Omental fat pad (tissue), 4 donors: ENCODE data around the gene DVL1. TPM values are rescaled to one million over a fixed set of nuclear protein-coding genes. Genes with fewer than 3 reads are reported as not detected.

ENCODE experiments used
- ATAC-seq: fragments of 150-250 bp; one replicate; pipeline ENCODE4 v1.9.1; 2016; ENCODE audit warnings: mild to moderate bottlenecking, moderate library complexity; ENCODE audit not compliant: low FRiP score
- DNase-seq: peaks from one replicate; pipeline ENCODE4 v3.0.0-alpha.2; 2019; ENCODE audit warnings: low spot score
- total RNA-seq, 4 donors: library from RNA; depleted of rRNA; stranded (reverse); fragments of >200 nt; gene quantifications; one replicate each; pipeline ENCODE4 v1.1.0, GENCODE V29; 2016
- TF ChIP-seq, protein P1 (sequence below), 3 donors: fragments of 450-650 bp; IDR thresholded peaks; one replicate each; pipeline ENCODE4 v1.5.1; 2016 to 2017; ENCODE audit warnings: antibody characterized with exemption in 3 of 3, mild to moderate bottlenecking in 3 of 3, moderate library complexity in 2 of 3

DVL1 gene
- total RNA-seq, 4 donors from 2014 or later, result 56.6 to 65.0 (median 61.8) TPM

DNA sequence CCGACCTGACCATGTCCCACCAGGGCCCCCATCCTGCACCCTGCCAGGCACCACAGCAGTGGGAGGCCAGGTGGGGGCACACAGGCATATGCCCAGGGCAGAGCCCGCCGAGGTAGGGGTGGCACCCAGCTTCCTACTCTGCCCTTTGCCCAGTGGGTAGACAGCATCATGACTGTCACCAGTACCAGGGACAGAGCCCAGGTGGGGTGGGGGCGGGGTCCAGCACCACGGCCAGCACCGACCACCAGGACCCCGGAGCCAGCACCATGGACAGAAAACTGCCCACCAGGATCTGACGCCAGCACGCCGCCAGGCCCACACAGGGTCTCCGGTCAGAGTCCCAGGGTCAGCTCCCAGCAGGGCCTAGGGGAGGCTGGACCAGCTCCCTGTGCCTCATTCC is 14.4 kb downstream of the DVL1 start:
- no peak for DNase-seq
- no peak for ATAC-seq
- TF ChIP-seq, protein P1, sequence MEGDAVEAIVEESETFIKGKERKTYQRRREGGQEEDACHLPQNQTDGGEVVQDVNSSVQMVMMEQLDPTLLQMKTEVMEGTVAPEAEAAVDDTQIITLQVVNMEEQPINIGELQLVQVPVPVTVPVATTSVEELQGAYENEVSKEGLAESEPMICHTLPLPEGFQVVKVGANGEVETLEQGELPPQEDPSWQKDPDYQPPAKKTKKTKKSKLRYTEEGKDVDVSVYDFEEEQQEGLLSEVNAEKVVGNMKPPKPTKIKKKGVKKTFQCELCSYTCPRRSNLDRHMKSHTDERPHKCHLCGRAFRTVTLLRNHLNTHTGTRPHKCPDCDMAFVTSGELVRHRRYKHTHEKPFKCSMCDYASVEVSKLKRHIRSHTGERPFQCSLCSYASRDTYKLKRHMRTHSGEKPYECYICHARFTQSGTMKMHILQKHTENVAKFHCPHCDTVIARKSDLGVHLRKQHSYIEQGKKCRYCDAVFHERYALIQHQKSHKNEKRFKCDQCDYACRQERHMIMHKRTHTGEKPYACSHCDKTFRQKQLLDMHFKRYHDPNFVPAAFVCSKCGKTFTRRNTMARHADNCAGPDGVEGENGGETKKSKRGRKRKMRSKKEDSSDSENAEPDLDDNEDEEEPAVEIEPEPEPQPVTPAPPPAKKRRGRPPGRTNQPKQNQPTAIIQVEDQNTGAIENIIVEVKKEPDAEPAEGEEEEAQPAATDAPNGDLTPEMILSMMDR (IDR thresholded peaks at IDR 0.05), result no peak

DNA sequence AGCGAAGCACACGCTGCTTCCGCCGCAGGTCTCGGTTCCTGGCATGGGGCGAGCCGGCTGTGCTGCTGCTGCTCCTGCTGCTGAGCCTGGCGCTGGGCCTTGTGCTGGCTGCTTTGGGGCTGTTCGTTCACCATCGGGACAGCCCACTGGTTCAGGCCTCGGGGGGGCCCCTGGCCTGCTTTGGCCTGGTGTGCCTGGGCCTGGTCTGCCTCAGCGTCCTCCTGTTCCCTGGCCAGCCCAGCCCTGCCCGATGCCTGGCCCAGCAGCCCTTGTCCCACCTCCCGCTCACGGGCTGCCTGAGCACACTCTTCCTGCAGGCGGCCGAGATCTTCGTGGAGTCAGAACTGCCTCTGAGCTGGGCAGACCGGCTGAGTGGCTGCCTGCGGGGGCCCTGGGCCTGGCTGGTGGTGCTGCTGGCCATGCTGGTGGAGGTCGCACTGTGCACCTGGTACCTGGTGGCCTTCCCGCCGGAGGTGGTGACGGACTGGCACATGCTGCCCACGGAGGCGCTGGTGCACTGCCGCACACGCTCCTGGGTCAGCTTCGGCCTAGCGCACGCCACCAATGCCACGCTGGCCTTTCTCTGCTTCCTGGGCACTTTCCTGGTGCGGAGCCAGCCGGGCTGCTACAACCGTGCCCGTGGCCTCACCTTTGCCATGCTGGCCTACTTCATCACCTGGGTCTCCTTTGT is 15.5 kb downstream of the DVL1 start:
- DNase-seq (no peak), ATAC-seq (no peak)
- TF ChIP-seq, protein P1 (IDR thresholded peaks at IDR 0.05), result no peak

DNA sequence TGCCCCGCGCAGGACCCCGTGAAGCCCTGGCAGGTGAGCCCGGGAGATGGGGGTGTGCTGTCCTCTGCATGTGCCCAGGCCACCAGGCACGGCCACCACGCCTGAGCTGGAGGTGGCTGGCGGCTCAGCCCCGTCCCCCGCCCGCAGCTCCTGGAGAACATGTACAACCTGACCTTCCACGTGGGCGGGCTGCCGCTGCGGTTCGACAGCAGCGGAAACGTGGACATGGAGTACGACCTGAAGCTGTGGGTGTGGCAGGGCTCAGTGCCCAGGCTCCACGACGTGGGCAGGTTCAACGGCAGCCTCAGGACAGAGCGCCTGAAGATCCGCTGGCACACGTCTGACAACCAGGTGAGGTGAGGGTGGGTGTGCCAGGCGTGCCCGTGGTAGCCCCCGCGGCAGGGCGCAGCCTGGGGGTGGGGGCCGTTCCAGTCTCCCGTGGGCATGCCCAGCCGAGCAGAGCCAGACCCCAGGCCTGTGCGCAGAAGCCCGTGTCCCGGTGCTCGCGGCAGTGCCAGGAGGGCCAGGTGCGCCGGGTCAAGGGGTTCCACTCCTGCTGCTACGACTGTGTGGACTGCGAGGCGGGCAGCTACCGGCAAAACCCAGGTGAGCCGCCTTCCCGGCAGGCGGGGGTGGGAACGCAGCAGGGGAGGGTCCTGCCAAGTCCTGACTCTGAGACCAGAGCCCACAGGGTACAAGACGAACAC is 16.3 kb downstream of the DVL1 start:
- DNase-seq (no peak), ATAC-seq (no peak)
- TF ChIP-seq, protein P1 (IDR thresholded peaks at IDR 0.05), result no peak

DNA sequence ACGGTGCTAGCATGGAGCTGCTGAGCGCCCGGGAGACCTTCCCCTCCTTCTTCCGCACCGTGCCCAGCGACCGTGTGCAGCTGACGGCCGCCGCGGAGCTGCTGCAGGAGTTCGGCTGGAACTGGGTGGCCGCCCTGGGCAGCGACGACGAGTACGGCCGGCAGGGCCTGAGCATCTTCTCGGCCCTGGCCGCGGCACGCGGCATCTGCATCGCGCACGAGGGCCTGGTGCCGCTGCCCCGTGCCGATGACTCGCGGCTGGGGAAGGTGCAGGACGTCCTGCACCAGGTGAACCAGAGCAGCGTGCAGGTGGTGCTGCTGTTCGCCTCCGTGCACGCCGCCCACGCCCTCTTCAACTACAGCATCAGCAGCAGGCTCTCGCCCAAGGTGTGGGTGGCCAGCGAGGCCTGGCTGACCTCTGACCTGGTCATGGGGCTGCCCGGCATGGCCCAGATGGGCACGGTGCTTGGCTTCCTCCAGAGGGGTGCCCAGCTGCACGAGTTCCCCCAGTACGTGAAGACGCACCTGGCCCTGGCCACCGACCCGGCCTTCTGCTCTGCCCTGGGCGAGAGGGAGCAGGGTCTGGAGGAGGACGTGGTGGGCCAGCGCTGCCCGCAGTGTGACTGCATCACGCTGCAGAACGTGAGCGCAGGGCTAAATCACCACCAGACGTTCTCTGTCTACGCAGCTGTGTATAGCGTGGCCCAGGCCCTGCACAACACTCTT is 17.0 kb downstream of the DVL1 start:
- no peak for DNase-seq
- TF ChIP-seq, protein P1 (IDR thresholded peaks at IDR 0.05), result no peak
- no peak for ATAC-seq

DNA sequence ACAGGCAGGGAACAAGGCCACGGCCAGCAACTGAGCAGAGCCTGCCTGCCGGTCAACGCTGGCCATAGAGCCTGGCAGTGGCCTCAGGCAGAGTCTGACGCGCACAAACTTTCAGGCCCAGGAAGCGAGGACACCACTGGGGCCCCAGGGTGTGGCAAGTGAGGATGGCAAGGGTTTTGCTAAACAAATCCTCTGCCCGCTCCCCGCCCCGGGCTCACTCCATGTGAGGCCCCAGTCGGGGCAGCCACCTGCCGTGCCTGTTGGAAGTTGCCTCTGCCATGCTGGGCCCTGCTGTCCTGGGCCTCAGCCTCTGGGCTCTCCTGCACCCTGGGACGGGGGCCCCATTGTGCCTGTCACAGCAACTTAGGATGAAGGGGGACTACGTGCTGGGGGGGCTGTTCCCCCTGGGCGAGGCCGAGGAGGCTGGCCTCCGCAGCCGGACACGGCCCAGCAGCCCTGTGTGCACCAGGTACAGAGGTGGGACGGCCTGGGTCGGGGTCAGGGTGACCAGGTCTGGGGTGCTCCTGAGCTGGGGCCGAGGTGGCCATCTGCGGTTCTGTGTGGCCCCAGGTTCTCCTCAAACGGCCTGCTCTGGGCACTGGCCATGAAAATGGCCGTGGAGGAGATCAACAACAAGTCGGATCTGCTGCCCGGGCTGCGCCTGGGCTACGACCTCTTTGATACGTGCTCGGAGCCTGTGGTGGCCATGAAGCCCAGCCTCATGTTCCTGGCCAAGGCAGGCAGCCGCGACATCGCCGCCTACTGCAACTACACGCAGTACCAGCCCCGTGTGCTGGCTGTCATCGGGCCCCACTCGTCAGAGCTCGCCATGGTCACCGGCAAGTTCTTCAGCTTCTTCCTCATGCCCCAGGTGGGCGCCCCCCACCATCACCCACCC is 17.9 kb downstream of the DVL1 start, which contains the start of gene TAS1R3:
TSS of gene TAS1R3 (plus strand) at position 213 of the 898 bp plus-strand sequence. CDS start at position 279, 66 bp downstream.
- ATAC-seq, result no peak

More for the DNA sequence above, 17.9 kb downstream of the DVL1 start, which contains the start of gene TAS1R3:
- TF ChIP-seq, protein P1 (IDR thresholded peaks at IDR 0.05), result no peak
- no peak for DNase-seq
